GM19035 (cell line): ENCODE measurements around the gene COX7A2.

Source experiments
- ATAC-seq: cut with Tn5 transposase; IDR thresholded peaks from one replicate; pipeline ENCODE4 v1.9.1; 2021; ENCODE audit not compliant: unreplicated experiment

The COX7A2 gene

GRCh38 chr6:75243333-75244062 is at the start of gene COX7A2:
Gene COX7A2 (minus strand): TSS chr6:75243801. CDS start chr6:75243734, 67 bp downstream.
- peak; percentile 95 for ATAC-seq

GRCh38 chr6:75292555-75292954 is 49.0 kb upstream of the COX7A2 start:
- no peak for ATAC-seq

- ATAC-seq: no peak
Observed at GRCh38 chr6:75291744-75292143, 48.1 kb upstream of the COX7A2 start.

GRCh38 chr6:75291331-75291730 is 47.7 kb upstream of the COX7A2 start:
- no peak for ATAC-seq

GRCh38 chr6:75290136-75290945 is 46.7 kb upstream of the COX7A2 start:
- no peak for ATAC-seq

- ATAC-seq: no peak
Observed at GRCh38 chr6:75288023-75288422, 44.4 kb upstream of the COX7A2 start.

- ATAC-seq: no peak
Observed at GRCh38 chr6:75287424-75287823, 43.8 kb upstream of the COX7A2 start.

GRCh38 chr6:75286955-75287354 is 43.4 kb upstream of the COX7A2 start:
- no peak for ATAC-seq

- peak; percentile 6 for ATAC-seq
Observed at GRCh38 chr6:75285283-75285639, 41.7 kb upstream of the COX7A2 start.

GRCh38 chr6:75284632-75285282 is 41.2 kb upstream of the COX7A2 start, which contains the start of gene TMEM30A:
Gene TMEM30A (minus strand): TSS chr6:75284792. CDS start chr6:75284638, 154 bp downstream.
- peak; percentile 90 for ATAC-seq

GRCh38 chr6:75283907-75284631 is 40.5 kb upstream of the COX7A2 start:
- no peak for ATAC-seq

GRCh38 chr6:75282706-75283105 is 39.1 kb upstream of the COX7A2 start:
- ATAC-seq: no peak

- no peak for ATAC-seq
Observed at GRCh38 chr6:75281653-75282052, 38.1 kb upstream of the COX7A2 start.

- no peak for ATAC-seq
Observed at GRCh38 chr6:75280131-75280855, 36.7 kb upstream of the COX7A2 start.

GRCh38 chr6:75279418-75279817 is 35.8 kb upstream of the COX7A2 start:
- no peak for ATAC-seq

GRCh38 chr6:75278474-75279077 is 35.0 kb upstream of the COX7A2 start:
- ATAC-seq: no peak

- no peak for ATAC-seq
Observed at GRCh38 chr6:75275067-75275466, 31.5 kb upstream of the COX7A2 start.

GRCh38 chr6:75273009-75273408 is 29.4 kb upstream of the COX7A2 start:
- no peak for ATAC-seq

GRCh38 chr6:75272145-75272840 is 28.7 kb upstream of the COX7A2 start:
- ATAC-seq: no peak
